MCF 10A (cell line): ENCODE data around the gene ABCB11. TPM values are rescaled to one million over a fixed set of nuclear protein-coding genes. Genes with fewer than 3 reads are reported as not detected.

Experiments
- BruUV-seq: library from RNA; stranded (reverse); fragments of 400-500 nt; replicated peaks from 2 replicates; lab custom pipeline; 2021; lab: Mats Ljungman, UMichigan
- CTCF ChIA-PET: fragments of 300-600 bp; sonication (Branson Sonifier 250); formaldehyde crosslinking; extraction: SDS; loops from one replicate; lab custom pipeline; 2021; ENCODE audit warnings: antibody characterized with exemption, inconsistent platforms; lab: Yijun Ruan, JAX
- POLR2A ChIA-PET: fragments of 300-600, 350-650 bp; sonication (Branson Sonifier 250); formaldehyde crosslinking; extraction: SDS; loops from one replicate; lab custom pipeline; 2020; ENCODE audit warnings: antibody characterized with exemption, inconsistent platforms; lab: Yijun Ruan, JAX
- DNase-seq: peaks from one replicate; pipeline ENCODE4 v3.0.0-alpha.2; 2018; ENCODE audit not compliant: unreplicated experiment
- H3K27ac Mint-ChIP-seq: one replicate; pipeline ENCODE4 v1.8.0; 2022; ENCODE audit warnings: mild to moderate bottlenecking, low read depth, mixed read lengths; ENCODE audit not compliant: unreplicated experiment
- H3K27me3 Mint-ChIP-seq: one replicate; pipeline ENCODE4 v1.8.0; 2022; ENCODE audit warnings: mixed read lengths; ENCODE audit not compliant: insufficient read depth, unreplicated experiment
- H3K36me3 Mint-ChIP-seq: one replicate; pipeline ENCODE4 v1.8.0; 2022; ENCODE audit warnings: mild to moderate bottlenecking, moderate library complexity, mixed read lengths; ENCODE audit not compliant: insufficient read depth, unreplicated experiment
- H3K4me1 Mint-ChIP-seq: one replicate; pipeline ENCODE4 v1.8.0; 2022; ENCODE audit warnings: mixed read lengths; ENCODE audit not compliant: insufficient read depth, unreplicated experiment
- H3K4me3 Mint-ChIP-seq: one replicate; pipeline ENCODE4 v1.8.0; 2022; ENCODE audit warnings: mild to moderate bottlenecking, moderate library complexity, mixed read lengths; ENCODE audit not compliant: unreplicated experiment
- H3K9me3 Mint-ChIP-seq: one replicate; pipeline ENCODE4 v1.8.0; 2022; ENCODE audit warnings: mixed read lengths; ENCODE audit not compliant: unreplicated experiment
- intact Hi-C: fragments of 100-400 bp; cut with micrococcal nuclease; formaldehyde crosslinking; loops from 2 replicates; pipeline ENCODE4 v1.14.1; 2022
- total RNA-seq: library from RNA; stranded (reverse); gene quantifications from 2 replicates; pipeline ENCODE4 v1.2.3, GENCODE V29; 2022
- TF ChIP-seq, protein P1 (sequence below): fragments of 200-600 bp; IDR thresholded peaks from one replicate; pipeline ENCODE4 v1.8.0; 2022; ENCODE audit warnings: antibody characterized with exemption, mild to moderate bottlenecking; ENCODE audit not compliant: unreplicated experiment

The ABCB11 gene
- total RNA-seq, 1 experiment from 2014 or later: not detected

DNA sequence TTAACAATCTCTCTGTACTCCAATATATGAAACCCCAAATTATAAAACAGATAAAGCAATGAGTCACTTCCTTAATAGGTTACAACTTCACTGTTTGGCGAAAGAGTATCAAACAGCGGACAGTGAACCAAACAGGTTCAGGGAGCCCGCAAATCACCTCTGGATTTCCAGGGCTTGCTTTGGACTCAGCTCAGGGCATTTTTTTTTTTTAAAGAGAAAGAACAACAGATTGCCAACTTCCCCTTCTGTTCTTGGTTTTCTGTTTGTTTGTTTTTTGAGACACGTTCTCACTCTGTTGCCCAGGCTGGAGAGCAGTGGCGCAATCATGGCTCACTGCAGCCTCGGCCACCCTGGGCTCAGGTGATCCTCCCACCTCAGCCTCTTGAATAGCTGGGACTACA is 52.7 kb downstream of the ABCB11 start:
- Mint-ChIP-seq H3K4me1 (no peaks in the 10 kb centered on the region), H3K9me3 (peaks cover 8% of the 10 kb centered on the region), H3K27me3 (no peaks in the 10 kb centered on the region), H3K27ac (no peak overlapping the region), H3K4me3 (no peak overlapping the region), H3K36me3 (no peaks in the 10 kb centered on the region)
- ChIA-PET POLR2A (interaction anchor here (0.6 kb wide), 2 partner anchors 9 to 19 kb away, joined by 3 read pairs; no protein-coding TSS in a partner anchor), CTCF (interaction anchor here (0.6 to 1.3 kb wide), 4 partner anchors 12 to 46 kb away, joined by 3 to 4 read pairs (median 4); no protein-coding TSS in a partner anchor)
- TF ChIP-seq, protein P1, sequence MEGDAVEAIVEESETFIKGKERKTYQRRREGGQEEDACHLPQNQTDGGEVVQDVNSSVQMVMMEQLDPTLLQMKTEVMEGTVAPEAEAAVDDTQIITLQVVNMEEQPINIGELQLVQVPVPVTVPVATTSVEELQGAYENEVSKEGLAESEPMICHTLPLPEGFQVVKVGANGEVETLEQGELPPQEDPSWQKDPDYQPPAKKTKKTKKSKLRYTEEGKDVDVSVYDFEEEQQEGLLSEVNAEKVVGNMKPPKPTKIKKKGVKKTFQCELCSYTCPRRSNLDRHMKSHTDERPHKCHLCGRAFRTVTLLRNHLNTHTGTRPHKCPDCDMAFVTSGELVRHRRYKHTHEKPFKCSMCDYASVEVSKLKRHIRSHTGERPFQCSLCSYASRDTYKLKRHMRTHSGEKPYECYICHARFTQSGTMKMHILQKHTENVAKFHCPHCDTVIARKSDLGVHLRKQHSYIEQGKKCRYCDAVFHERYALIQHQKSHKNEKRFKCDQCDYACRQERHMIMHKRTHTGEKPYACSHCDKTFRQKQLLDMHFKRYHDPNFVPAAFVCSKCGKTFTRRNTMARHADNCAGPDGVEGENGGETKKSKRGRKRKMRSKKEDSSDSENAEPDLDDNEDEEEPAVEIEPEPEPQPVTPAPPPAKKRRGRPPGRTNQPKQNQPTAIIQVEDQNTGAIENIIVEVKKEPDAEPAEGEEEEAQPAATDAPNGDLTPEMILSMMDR: no peak
- intact Hi-C loops: no loop called here
- no TSS peak for BruUV-seq
- peak; percentile 38 for DNase-seq

DNA sequence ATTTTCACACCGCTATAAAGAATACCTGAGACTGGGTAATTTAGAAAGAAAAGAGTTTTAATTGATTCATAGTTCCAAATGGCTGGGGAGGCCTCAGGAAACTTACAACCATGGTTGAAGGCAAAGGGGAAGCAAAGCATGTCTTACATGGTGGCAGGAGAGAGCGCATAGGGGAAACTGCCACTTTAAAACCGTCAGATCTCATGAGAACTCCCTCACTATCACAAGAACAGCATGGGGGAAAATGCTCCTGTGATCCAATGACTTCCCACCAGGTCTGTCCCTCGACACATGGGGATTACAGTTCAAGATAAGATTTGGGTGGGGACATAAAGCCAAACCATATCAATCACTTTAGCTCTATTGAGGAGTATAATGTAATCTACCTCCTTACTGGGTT is 53.5 kb downstream of the ABCB11 start:
- peaks cover 8% of the 10 kb centered on the region for H3K9me3 Mint-ChIP-seq
- intact Hi-C loops: no loop called here
- BruUV-seq: no TSS peak
- no peaks in the 10 kb centered on the region for H3K27me3 Mint-ChIP-seq
- POLR2A ChIA-PET: no interaction called here
- H3K27ac Mint-ChIP-seq: no peak overlapping the region
- H3K4me3 Mint-ChIP-seq: no peak overlapping the region
- H3K36me3 Mint-ChIP-seq: no peaks in the 10 kb centered on the region
- no peak for DNase-seq
- TF ChIP-seq, protein P1: no peak
- no peaks in the 10 kb centered on the region for H3K4me1 Mint-ChIP-seq
- CTCF ChIA-PET: interaction anchor here (0.7 to 1.3 kb wide), 2 partner anchors 13 to 45 kb away, joined by 4 read pairs; no protein-coding TSS in a partner anchor

DNA sequence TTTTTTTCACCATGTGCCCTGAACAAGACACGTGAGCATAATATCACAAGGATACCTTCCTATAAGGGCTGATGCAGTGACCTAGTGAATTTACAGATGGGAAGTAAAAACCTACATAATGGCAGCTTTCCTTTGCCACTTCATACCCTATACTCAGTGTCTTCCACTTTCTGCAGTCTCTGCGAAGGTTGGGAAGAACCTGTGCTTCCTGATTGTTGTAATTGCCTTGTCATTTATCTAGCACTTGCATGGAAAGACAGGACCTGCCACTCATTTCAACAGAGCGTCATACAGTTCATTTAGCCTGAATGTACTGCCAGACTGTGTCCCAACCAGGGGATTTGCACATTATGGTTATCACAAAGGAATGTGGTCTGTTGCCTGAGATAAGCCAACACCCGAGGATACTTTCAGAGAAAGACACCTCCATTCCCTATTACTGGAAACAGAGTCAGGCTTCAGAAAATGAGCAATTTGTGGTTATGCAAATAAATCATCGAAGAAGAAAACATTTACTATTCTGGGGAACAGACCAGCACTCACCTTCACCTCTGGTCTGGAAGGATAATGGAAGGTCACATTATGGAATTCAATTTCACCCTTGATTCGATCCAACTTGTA is 55.0 kb downstream of the ABCB11 start:
- no peak for DNase-seq
- Mint-ChIP-seq H3K4me3 (no peak overlapping the region), H3K4me1 (no peaks in the 10 kb centered on the region), H3K36me3 (no peaks in the 10 kb centered on the region), H3K9me3 (peaks cover 8% of the 10 kb centered on the region), H3K27me3 (no peaks in the 10 kb centered on the region), H3K27ac (no peak overlapping the region)
- ChIA-PET CTCF (interaction anchor here (0.7 kb wide), 1 partner anchor 155 kb away, joined by 4 read pairs; no protein-coding TSS in a partner anchor), POLR2A (no interaction called here)
- intact Hi-C loops: no loop called here
- TF ChIP-seq, protein P1: no peak
- BruUV-seq: no TSS peak

DNA sequence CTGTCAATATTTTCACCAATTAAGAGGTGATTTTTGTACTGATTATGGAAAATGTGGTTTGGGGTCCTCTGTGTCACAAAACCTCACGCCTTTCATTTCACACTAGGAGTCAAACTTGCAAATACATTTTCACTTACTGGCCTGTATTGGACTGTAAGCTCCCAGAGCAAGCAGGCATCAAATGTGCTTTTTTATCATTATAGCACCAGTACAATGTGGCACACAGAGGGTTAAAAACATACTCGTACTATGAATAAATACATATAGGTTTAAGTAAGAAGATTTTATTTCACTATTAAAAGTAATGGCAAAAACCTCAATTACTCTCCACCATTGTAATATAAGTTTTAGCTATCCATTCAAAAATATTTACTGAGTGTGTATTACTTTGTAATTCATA is 56.7 kb downstream of the ABCB11 start:
- H3K4me3 Mint-ChIP-seq: no peak overlapping the region
- no TSS peak for BruUV-seq
- H3K9me3 Mint-ChIP-seq: peaks cover 6% of the 10 kb centered on the region
- TF ChIP-seq, protein P1: no peak
- ChIA-PET POLR2A (no interaction called here), CTCF (interaction anchor here (0.6 to 1.2 kb wide), 3 partner anchors 12 to 157 kb away, joined by 3 to 5 read pairs (median 4); no protein-coding TSS in a partner anchor)
- DNase-seq: no peak
- H3K27ac Mint-ChIP-seq: no peak overlapping the region
- no peaks in the 10 kb centered on the region for H3K4me1 Mint-ChIP-seq
- peaks cover 6% of the 10 kb centered on the region for H3K36me3 Mint-ChIP-seq
- no peaks in the 10 kb centered on the region for H3K27me3 Mint-ChIP-seq
- intact Hi-C loops: no loop called here
